ENCODE measurements around the gene TLX2.
A peak's percentile ranks its signal among the peaks of the same experiment; 100 is the strongest.

Gene TLX2

GRCh38 chr2:74512744-74513604 lies 1.3 kb upstream of the TLX2 start:
- H3K36me3 ChIP-seq (ENCODE audit: control insufficient read depth in 1 of 2, insufficient read depth in 2 of 2, low read length in 2 of 2), result peaks cover 0 to 5% of the 10 kb centered on the region in 2 donors
- peaks cover 11 to 30% of the 10 kb centered on the region in 2 donors for H3K4me1 ChIP-seq (ENCODE audit: control insufficient read depth in 1 of 2, insufficient read depth in 2 of 2, low read length in 2 of 2)
- no peak overlapping the region for H3K4me3 ChIP-seq (ENCODE audit: low read depth in 1 of 2, low read length in 2 of 2)
- H3K9me3 ChIP-seq (ENCODE audit: control insufficient read depth in 1 of 2, low read length in 2 of 2), result no peaks in the 10 kb centered on the region
- H3K9ac ChIP-seq (ENCODE audit: low read depth in 1 of 2, low read length in 2 of 2), result no peak overlapping the region
- H3K27ac ChIP-seq (ENCODE audit: low read depth, low read length), result no peak overlapping the region
- H3K27me3 ChIP-seq (ENCODE audit: control insufficient read depth in 1 of 2, insufficient read depth in 2 of 2, low read length in 2 of 2), result peaks cover 55 to 85% of the 10 kb centered on the region in 2 donors

GRCh38 chr2:74513605-74514367 lies 464 bp upstream of the TLX2 start:
- Histone ChIP-seq H3K27ac (ENCODE audit: low read depth, low read length) (no peak overlapping the region), H3K9me3 (ENCODE audit: control insufficient read depth in 1 of 2, low read length in 2 of 2) (no peaks in the 10 kb centered on the region), H3K36me3 (ENCODE audit: control insufficient read depth in 1 of 2, insufficient read depth in 2 of 2, low read length in 2 of 2) (peaks cover 5% of the 10 kb centered on the region in 2 donors), H3K4me1 (ENCODE audit: control insufficient read depth in 1 of 2, insufficient read depth in 2 of 2, low read length in 2 of 2) (peaks cover 6 to 24% of the 10 kb centered on the region in 2 donors), H3K4me3 (ENCODE audit: low read depth in 1 of 2, low read length in 2 of 2) (no peak overlapping the region), H3K9ac (ENCODE audit: low read depth in 1 of 2, low read length in 2 of 2) (no peak overlapping the region), H3K27me3 (ENCODE audit: control insufficient read depth in 1 of 2, insufficient read depth in 2 of 2, low read length in 2 of 2) (peaks cover 61 to 85% of the 10 kb centered on the region in 2 donors)

GRCh38 chr2:74515271-74515980 lies 1.2 kb downstream of the TLX2 start:
- Histone ChIP-seq H3K4me3 (ENCODE audit: low read depth in 1 of 2, low read length in 2 of 2) (peak overlapping the region; percentile 15 to 50), H3K36me3 (ENCODE audit: control insufficient read depth in 1 of 2, insufficient read depth in 2 of 2, low read length in 2 of 2) (peaks cover 5 to 18% of the 10 kb centered on the region in 2 donors), H3K27me3 (ENCODE audit: control insufficient read depth in 1 of 2, insufficient read depth in 2 of 2, low read length in 2 of 2) (peaks cover 69 to 87% of the 10 kb centered on the region in 2 donors), H3K9me3 (ENCODE audit: control insufficient read depth in 1 of 2, low read length in 2 of 2) (no peaks in the 10 kb centered on the region), H3K9ac (ENCODE audit: low read depth in 1 of 2, low read length in 2 of 2) (no peak overlapping the region), H3K27ac (ENCODE audit: low read depth, low read length) (no peak overlapping the region), H3K4me1 (ENCODE audit: control insufficient read depth in 1 of 2, insufficient read depth in 2 of 2, low read length in 2 of 2) (peaks cover 6 to 24% of the 10 kb centered on the region in 2 donors)

GRCh38 chr2:74515981-74516633 lies 1.9 kb downstream of the TLX2 start:
- Histone ChIP-seq H3K9ac (ENCODE audit: low read depth in 1 of 2, low read length in 2 of 2) (no peak overlapping the region), H3K27me3 (ENCODE audit: control insufficient read depth in 1 of 2, insufficient read depth in 2 of 2, low read length in 2 of 2) (peaks cover 67 to 82% of the 10 kb centered on the region in 2 donors), H3K36me3 (ENCODE audit: control insufficient read depth in 1 of 2, insufficient read depth in 2 of 2, low read length in 2 of 2) (peaks cover 5 to 23% of the 10 kb centered on the region in 2 donors), H3K4me1 (ENCODE audit: control insufficient read depth in 1 of 2, insufficient read depth in 2 of 2, low read length in 2 of 2) (peaks cover 6 to 24% of the 10 kb centered on the region in 2 donors), H3K27ac (ENCODE audit: low read depth, low read length) (no peak overlapping the region), H3K9me3 (ENCODE audit: control insufficient read depth in 1 of 2, low read length in 2 of 2) (no peaks in the 10 kb centered on the region), H3K4me3 (ENCODE audit: low read depth in 1 of 2, low read length in 2 of 2) (peak overlapping the region; percentile 30 to 50)

GRCh38 chr2:74516650-74517049 lies 2.4 kb downstream of the TLX2 start:
- H3K27me3 ChIP-seq (ENCODE audit: control insufficient read depth in 1 of 2, insufficient read depth in 2 of 2, low read length in 2 of 2), result peaks cover 61 to 76% of the 10 kb centered on the region in 2 donors
- no peak overlapping the region for H3K9ac ChIP-seq (ENCODE audit: low read depth in 1 of 2, low read length in 2 of 2)
- no peak overlapping the region for H3K27ac ChIP-seq (ENCODE audit: low read depth, low read length)
- no peaks in the 10 kb centered on the region for H3K9me3 ChIP-seq (ENCODE audit: control insufficient read depth in 1 of 2, low read length in 2 of 2)
- peak overlapping the region; percentile 30 to 50 for H3K4me3 ChIP-seq (ENCODE audit: low read depth in 1 of 2, low read length in 2 of 2)
- peaks cover 6 to 24% of the 10 kb centered on the region in 2 donors for H3K4me1 ChIP-seq (ENCODE audit: control insufficient read depth in 1 of 2, insufficient read depth in 2 of 2, low read length in 2 of 2)
- peaks cover 5 to 25% of the 10 kb centered on the region in 2 donors for H3K36me3 ChIP-seq (ENCODE audit: control insufficient read depth in 1 of 2, insufficient read depth in 2 of 2, low read length in 2 of 2)

- no peaks in the 10 kb centered on the region for H3K9me3 ChIP-seq (ENCODE audit: control insufficient read depth in 1 of 2, low read length in 2 of 2)
- H3K4me1 ChIP-seq (ENCODE audit: control insufficient read depth in 1 of 2, insufficient read depth in 2 of 2, low read length in 2 of 2), result peaks cover 9 to 13% of the 10 kb centered on the region in 2 donors
Observed at GRCh38 chr2:74522516-74522915, 8.3 kb downstream of the TLX2 start.

GRCh38 chr2:74524005-74524404 lies 9.8 kb downstream of the TLX2 start:
- no peak overlapping the region for H3K9ac ChIP-seq (ENCODE audit: low read depth in 1 of 2, low read length in 2 of 2)
- no peak overlapping the region for H3K27ac ChIP-seq (ENCODE audit: low read depth, low read length)
- peaks cover 6% of the 10 kb centered on the region in 2 donors for H3K27me3 ChIP-seq (ENCODE audit: control insufficient read depth in 1 of 2, insufficient read depth in 2 of 2, low read length in 2 of 2)
- no peaks in the 10 kb centered on the region for H3K9me3 ChIP-seq (ENCODE audit: control insufficient read depth in 1 of 2, low read length in 2 of 2)
- peaks cover 21 to 49% of the 10 kb centered on the region in 2 donors for H3K36me3 ChIP-seq (ENCODE audit: control insufficient read depth in 1 of 2, insufficient read depth in 2 of 2, low read length in 2 of 2)
- H3K4me1 ChIP-seq (ENCODE audit: control insufficient read depth in 1 of 2, insufficient read depth in 2 of 2, low read length in 2 of 2), result peaks cover 22 to 24% of the 10 kb centered on the region in 2 donors
- H3K4me3 ChIP-seq (ENCODE audit: low read depth in 1 of 2, low read length in 2 of 2), result no peak overlapping the region

More at GRCh38 chr2:74522516-74522915, 8.3 kb downstream of the TLX2 start:
- H3K4me3 ChIP-seq (ENCODE audit: low read depth in 1 of 2, low read length in 2 of 2), result no peak overlapping the region
- H3K27ac ChIP-seq (ENCODE audit: low read depth, low read length), result no peak overlapping the region
- H3K36me3 ChIP-seq (ENCODE audit: control insufficient read depth in 1 of 2, insufficient read depth in 2 of 2, low read length in 2 of 2), result peaks cover 13 to 49% of the 10 kb centered on the region in 2 donors
- H3K27me3 ChIP-seq (ENCODE audit: control insufficient read depth in 1 of 2, insufficient read depth in 2 of 2, low read length in 2 of 2), result peaks cover 15 to 21% of the 10 kb centered on the region in 2 donors
- no peak overlapping the region for H3K9ac ChIP-seq (ENCODE audit: low read depth in 1 of 2, low read length in 2 of 2)

- H3K9me3 ChIP-seq (ENCODE audit: control insufficient read depth in 1 of 2, low read length in 2 of 2), result no peaks in the 10 kb centered on the region
- H3K4me1 ChIP-seq (ENCODE audit: control insufficient read depth in 1 of 2, insufficient read depth in 2 of 2, low read length in 2 of 2), result peaks cover 24% of the 10 kb centered on the region in 2 donors
- peak overlapping the region; percentile 66 to 68 for H3K4me3 ChIP-seq (ENCODE audit: low read depth in 1 of 2, low read length in 2 of 2)
- H3K36me3 ChIP-seq (ENCODE audit: control insufficient read depth in 1 of 2, insufficient read depth in 2 of 2, low read length in 2 of 2), result peaks cover 21 to 41% of the 10 kb centered on the region in 2 donors
- no peak overlapping the region for H3K27ac ChIP-seq (ENCODE audit: low read depth, low read length)
- peak overlapping the region; percentile 63 to 77 for H3K9ac ChIP-seq (ENCODE audit: low read depth in 1 of 2, low read length in 2 of 2)
- no peaks in the 10 kb centered on the region for H3K27me3 ChIP-seq (ENCODE audit: control insufficient read depth in 1 of 2, insufficient read depth in 2 of 2, low read length in 2 of 2)
Observed at GRCh38 chr2:74524955-74525716, 10.9 kb downstream of the TLX2 start.

Data from duodenal mucosa (tissue), 2 donors.